Endodermal cell (in vitro differentiated cells): ENCODE measurements around the gene RYK. TPM values are rescaled to one million over a fixed set of nuclear protein-coding genes. Genes with fewer than 3 reads are reported as not detected.
"Not testable (repeated sequence)": the region's sequence is repeated elsewhere in the genome, so short reads cannot be mapped to it uniquely, and the experiment has no call there.

Source experiments
- DNase-seq: peaks from one replicate; pipeline ENCODE4 v3.0.0-alpha.2; 2017
- H3K27ac ChIP-seq: 2 replicates; pipeline ENCODE4 v1.5.1; 2013; ENCODE audit warnings: mild to moderate bottlenecking, low read depth, low read length, moderate library complexity
- H3K27me3 ChIP-seq: 2 replicates; pipeline ENCODE4 v1.6.1; 2013; ENCODE audit warnings: mild to moderate bottlenecking, low read length, moderate library complexity; ENCODE audit not compliant: insufficient read depth, control insufficient read depth, poor library complexity, severe bottlenecking
- H3K36me3 ChIP-seq: 2 replicates; pipeline ENCODE4 v1.7.0; 2013; ENCODE audit warnings: mild to moderate bottlenecking, low read length, moderate library complexity; ENCODE audit not compliant: control insufficient read depth, insufficient read depth
- H3K4me1 ChIP-seq: one replicate; pipeline ENCODE4 v1.7.0; 2013; ENCODE audit warnings: low read length; ENCODE audit not compliant: control insufficient read depth, insufficient read depth
- H3K4me3 ChIP-seq: 2 replicates; pipeline ENCODE4 v1.5.1; 2013; ENCODE audit warnings: mild to moderate bottlenecking, low read length, moderate library complexity
- H3K9ac ChIP-seq: 2 replicates; pipeline ENCODE4 v1.6.1; 2013; ENCODE audit warnings: mild to moderate bottlenecking, low read length, moderate library complexity; ENCODE audit not compliant: poor library complexity, severe bottlenecking; ENCODE audit errors: extremely low read depth
- H3K9me3 ChIP-seq: 2 replicates; pipeline ENCODE4 v1.6.1; 2013; ENCODE audit warnings: mild to moderate bottlenecking, low read length, moderate library complexity; ENCODE audit not compliant: control insufficient read depth
- H3K27ac Mint-ChIP-seq: 2 replicates; pipeline ENCODE4 v1.8.0; 2020; ENCODE audit warnings: mixed read lengths
- H3K27me3 Mint-ChIP-seq: 2 replicates; pipeline ENCODE4 v1.8.0; 2021; ENCODE audit warnings: mild to moderate bottlenecking, mixed read lengths; ENCODE audit not compliant: insufficient read depth
- H3K36me3 Mint-ChIP-seq: 2 replicates; pipeline ENCODE4 v1.8.0; 2020; ENCODE audit warnings: low read depth, mixed read lengths
- H3K4me1 Mint-ChIP-seq: 2 replicates; pipeline ENCODE4 v1.8.0; 2020; ENCODE audit warnings: mixed read lengths
- H3K4me3 Mint-ChIP-seq: 2 replicates; pipeline ENCODE4 v1.8.0; 2020; ENCODE audit warnings: mild to moderate bottlenecking, moderate library complexity, mixed read lengths
- H3K9me3 Mint-ChIP-seq: 2 replicates; pipeline ENCODE4 v1.8.0; 2020; ENCODE audit warnings: mild to moderate bottlenecking, mixed read lengths
- WGBS, 2 experiments: methylation state at CpG; one replicate each; pipeline versions ENCODE4 v1.1.5 to v1.1.7; 2013; ENCODE audit warnings: missing lambda C conversion rate in 2 of 2, mixed read lengths in 1 of 2; ENCODE audit not compliant: insufficient coverage in 1 of 2, insufficient read length in 1 of 2; 5-methylcytosine and 5-hydroxymethylcytosine counted together
- total RNA-seq, 2 donors: library from RNA; stranded (reverse); fragmentation: NEBNext Ultra II Directional in 1 of 2; extraction: Animal tissue kit (Norgen Biotek cat#: 25700) in 1 of 2; gene quantifications; 2 replicates in 1 of 2; 3 replicates in 1 of 2; pipeline ENCODE4 v1.2.1, GENCODE V29; 2021
- TF ChIP-seq, protein P1 (sequence below): fragments of 200-600 bp; sonication (generic); conservative IDR thresholded peaks from 2 replicates; pipeline ENCODE4 v1.5.0; 2021; ENCODE audit warnings: antibody characterized with exemption, mild to moderate bottlenecking

RYK gene
- total RNA-seq, 2 donors from 2014 or later = 79.2 to 85.5 TPM

DNA sequence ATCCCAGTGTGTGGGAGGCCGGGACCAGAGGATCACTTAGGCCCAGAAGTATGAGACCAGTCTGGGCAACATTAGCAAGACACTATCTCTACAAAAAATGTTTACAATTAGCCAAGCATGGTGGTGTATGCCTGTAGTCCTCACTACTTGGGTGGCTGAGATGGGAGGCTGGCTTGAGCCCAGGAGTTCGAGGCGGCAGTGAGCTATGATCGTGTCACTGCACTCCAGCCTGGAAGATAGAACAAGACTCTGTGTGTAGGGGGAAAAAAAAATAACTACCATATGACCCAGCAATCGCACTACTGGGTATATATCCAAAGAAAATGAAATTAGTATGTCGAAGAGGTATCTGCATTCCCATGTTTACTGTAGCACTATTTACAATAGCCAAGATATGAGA, 22.6 kb downstream of the RYK start:
- DNase-seq = no peak
- WGBS, 2 experiments = 96% methylated on average over 6 of the region's 6 CpGs; no CpG with 5 or more reads in 1 of the 2 experiments
- Mint-ChIP-seq H3K9me3 (no peaks in the 10 kb centered on the region), H3K4me1 (peaks cover 30% of the 10 kb centered on the region), H3K27me3 (no peaks in the 10 kb centered on the region), H3K27ac (no peak overlapping the region), H3K4me3 (no peak overlapping the region), H3K36me3 (peaks cover 6% of the 10 kb centered on the region)
- TF ChIP-seq, protein P1, sequence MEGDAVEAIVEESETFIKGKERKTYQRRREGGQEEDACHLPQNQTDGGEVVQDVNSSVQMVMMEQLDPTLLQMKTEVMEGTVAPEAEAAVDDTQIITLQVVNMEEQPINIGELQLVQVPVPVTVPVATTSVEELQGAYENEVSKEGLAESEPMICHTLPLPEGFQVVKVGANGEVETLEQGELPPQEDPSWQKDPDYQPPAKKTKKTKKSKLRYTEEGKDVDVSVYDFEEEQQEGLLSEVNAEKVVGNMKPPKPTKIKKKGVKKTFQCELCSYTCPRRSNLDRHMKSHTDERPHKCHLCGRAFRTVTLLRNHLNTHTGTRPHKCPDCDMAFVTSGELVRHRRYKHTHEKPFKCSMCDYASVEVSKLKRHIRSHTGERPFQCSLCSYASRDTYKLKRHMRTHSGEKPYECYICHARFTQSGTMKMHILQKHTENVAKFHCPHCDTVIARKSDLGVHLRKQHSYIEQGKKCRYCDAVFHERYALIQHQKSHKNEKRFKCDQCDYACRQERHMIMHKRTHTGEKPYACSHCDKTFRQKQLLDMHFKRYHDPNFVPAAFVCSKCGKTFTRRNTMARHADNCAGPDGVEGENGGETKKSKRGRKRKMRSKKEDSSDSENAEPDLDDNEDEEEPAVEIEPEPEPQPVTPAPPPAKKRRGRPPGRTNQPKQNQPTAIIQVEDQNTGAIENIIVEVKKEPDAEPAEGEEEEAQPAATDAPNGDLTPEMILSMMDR = no peak
- Histone ChIP-seq H3K27me3 (no peaks in the 10 kb centered on the region), H3K4me3 (no peak overlapping the region), H3K27ac (no peak overlapping the region), H3K36me3 (no peaks in the 10 kb centered on the region), H3K9ac (no peak overlapping the region), H3K4me1 (no peaks in the 10 kb centered on the region), H3K9me3 (no peaks in the 10 kb centered on the region)

DNA sequence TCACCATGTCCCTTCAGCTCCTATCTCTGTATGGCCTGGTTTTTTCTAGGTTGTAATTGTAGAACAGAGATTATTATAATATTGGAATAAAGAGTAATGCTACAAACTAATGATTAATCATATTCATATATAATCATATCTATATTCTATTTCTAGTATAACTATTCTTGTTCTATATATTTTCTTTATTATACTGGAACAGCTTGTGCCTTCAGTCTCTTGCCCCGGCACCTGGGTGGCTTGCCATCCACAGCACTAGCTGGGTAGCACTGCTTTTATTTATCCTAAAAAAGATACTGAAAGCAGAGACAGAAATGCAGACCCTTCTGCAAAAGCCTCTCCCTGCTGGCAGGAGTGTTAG, 25.9 kb downstream of the RYK start:
- not testable (repeated sequence) for H3K9me3 Mint-ChIP-seq, H3K27ac ChIP-seq, H3K4me1 ChIP-seq, H3K27ac Mint-ChIP-seq, H3K27me3 ChIP-seq, DNase-seq, H3K9me3 ChIP-seq, H3K4me3 Mint-ChIP-seq, H3K27me3 Mint-ChIP-seq, H3K9ac ChIP-seq, H3K4me3 ChIP-seq
- Mint-ChIP-seq H3K36me3 (peaks cover 19% of the 10 kb centered on the region), H3K4me1 (peaks cover 17% of the 10 kb centered on the region)
- peaks cover 19% of the 10 kb centered on the region for H3K36me3 ChIP-seq
- WGBS, 2 experiments = 96% methylated on average over 1 of the region's 1 CpG; no CpG with 5 or more reads in 1 of the 2 experiments
- TF ChIP-seq, protein P1 = peak; percentile 5

DNA sequence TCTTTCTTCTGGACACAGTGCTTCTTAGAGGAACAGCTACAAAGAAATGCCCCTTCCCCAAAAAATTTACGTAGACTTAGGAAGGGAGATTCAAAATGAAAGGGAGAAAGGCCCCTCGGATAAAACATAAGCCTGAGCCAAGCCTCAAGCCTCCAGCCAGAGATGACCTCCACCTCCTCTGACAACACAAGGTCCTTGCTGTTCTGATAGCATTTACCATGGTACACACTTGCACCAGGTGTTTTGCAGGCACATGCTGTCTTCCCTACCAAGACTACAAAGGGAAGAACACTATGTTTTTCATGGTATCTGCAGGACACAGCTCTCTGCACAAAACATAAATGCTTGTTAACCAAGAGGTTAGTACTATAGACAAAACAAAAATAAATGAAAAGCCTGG, 27.8 kb downstream of the RYK start:
- H3K4me1 ChIP-seq = no peaks in the 10 kb centered on the region
- Mint-ChIP-seq H3K4me3 (no peak overlapping the region), H3K27ac (no peak overlapping the region), H3K36me3 (peaks cover 13% of the 10 kb centered on the region), H3K27me3 (no peaks in the 10 kb centered on the region), H3K9me3 (no peaks in the 10 kb centered on the region), H3K4me1 (peaks cover 10% of the 10 kb centered on the region)
- no peak overlapping the region for H3K9ac ChIP-seq
- no peak overlapping the region for H3K27ac ChIP-seq
- peaks cover 26% of the 10 kb centered on the region for H3K36me3 ChIP-seq
- H3K4me3 ChIP-seq = no peak overlapping the region
- DNase-seq = no peak
- WGBS, 2 experiments = 94 to 100% methylated on average over 1 to 2 of the region's 2 CpGs
- TF ChIP-seq, protein P1 = no peak
- no peaks in the 10 kb centered on the region for H3K27me3 ChIP-seq
- no peaks in the 10 kb centered on the region for H3K9me3 ChIP-seq
